ENCODE results near the gene FGF5.
A peak's percentile ranks its signal among the peaks of the same experiment; 100 is the strongest.
"Not testable (repeated sequence)": the region's sequence is repeated elsewhere in the genome, so short reads cannot be mapped to it uniquely, and the experiment has no call there.

The FGF5 gene

DNA sequence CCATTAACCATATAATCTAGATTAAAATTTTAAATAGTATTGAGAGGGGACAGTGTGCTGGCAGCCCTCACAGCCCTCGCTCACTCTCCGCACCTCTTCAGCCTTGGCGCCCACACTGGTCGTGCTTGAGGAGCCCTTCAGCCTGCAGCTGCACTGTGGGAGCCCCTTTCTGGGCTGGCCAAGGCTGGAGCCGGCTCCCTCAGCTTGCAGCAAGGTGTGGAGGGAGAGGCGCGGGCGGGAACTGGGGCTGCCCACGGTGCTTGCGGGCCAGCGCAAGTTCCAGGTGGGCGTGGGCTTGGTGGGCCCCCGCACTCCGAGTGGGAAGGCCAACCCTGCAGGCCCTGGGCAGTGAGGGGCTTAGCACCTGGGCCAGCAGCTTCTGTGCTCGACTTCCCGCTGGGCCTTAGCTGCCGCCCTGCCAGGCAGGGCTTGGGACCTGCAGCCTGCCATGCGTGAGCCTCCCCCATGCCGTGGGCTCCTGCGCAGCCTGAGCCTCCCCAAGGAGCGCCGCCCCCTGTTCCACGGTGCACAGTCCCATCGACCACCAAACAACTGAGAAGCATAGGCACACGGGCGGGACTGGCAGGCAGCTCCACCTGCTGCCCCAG, 36.3 kb downstream of the FGF5 start:
- DNase-seq, result no peak

GRCh38 chr4:80305466-80305865, 39.0 kb downstream of the FGF5 start:
- DNase-seq, result no peak

GRCh38 chr4:80306260-80306659, 39.8 kb downstream of the FGF5 start:
- no peak for DNase-seq

DNA sequence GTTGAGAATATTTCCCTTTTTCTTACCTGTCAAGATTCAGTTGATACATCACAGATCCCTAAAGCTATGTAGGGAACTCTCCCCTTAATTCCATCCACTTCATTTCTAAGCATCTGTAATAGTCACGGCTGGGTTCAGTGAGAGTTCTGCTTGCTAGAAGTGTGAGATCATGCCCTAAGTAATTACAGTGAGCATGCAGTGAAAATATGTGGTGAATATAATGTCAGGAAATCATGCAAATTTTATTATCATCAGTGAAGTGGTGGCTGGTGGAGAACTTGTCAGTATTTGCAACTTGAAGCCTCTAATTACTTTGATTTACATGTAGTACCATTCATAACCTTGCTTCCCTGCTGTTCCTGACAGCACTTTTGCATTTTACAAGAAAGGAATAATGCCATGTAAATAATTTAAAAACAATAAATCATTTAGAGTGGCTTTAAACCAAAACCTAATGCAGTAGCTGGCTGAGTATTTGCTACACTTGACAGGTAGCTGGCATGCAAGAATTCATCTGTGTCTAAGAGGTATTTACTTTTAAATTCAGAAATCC, 40.8 kb downstream of the FGF5 start:
- DNase-seq, result no peak

- DNase-seq, result no peak
Measured at GRCh38 chr4:80307774-80308465, 41.5 kb downstream of the FGF5 start.

GRCh38 chr4:80308466-80308822, 42.0 kb downstream of the FGF5 start:
- no peak for DNase-seq

DNA sequence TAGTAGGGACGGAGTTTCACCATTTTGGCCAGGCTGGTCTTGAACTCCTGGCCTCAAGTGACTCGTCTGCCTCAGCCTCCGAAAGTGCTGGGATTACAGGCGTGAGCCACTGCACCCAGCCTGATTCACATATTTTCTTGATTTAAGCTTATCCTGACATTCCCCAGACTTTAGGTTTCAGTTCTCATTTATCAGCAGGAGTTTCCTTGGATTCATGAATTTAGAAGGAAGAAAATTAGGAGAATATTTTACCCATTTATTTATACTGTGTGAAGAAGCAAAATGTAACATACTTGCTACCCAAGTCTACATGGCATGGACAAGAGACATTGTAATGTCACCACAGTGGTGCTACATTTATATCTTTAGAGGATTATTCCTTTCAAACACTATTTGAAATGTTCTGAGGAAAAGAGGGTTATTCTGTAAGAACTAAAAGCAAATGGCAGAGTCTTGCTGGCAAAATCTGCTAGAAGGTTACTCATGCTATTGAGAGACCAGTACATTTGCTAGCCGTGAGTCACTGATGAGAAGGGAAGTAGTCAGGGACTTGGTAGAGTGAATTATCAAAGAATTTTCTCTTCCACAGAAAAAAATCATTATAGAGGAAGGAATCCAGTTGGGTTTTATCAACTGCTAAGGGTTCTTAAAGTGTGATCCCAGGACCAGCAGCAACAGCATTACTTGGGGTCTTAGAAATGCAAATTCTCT, 43.0 kb downstream of the FGF5 start:
- DNase-seq, result no peak

DNA sequence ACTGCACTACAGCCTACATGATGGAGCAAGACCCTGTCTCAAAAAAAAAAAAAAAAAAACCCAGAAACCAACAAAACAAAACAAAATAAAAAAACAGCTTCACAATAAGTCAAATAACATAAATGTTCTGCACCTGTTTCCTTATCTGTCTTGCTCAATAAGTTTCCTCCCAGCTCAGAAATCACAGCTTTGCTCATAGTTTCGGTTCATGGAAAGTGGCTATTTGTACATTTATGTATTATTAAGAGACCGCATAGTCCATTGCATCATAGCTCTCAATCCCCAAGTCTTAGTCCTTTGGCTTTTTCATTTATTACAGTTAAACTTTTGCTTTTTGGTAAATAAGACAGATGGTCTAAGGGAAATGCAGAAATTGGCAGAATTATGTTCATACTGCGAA, 44.7 kb downstream of the FGF5 start:
- no peak for DNase-seq

- DNase-seq, result no peak
Measured at GRCh38 chr4:80312124-80312523, 45.7 kb downstream of the FGF5 start.

DNA sequence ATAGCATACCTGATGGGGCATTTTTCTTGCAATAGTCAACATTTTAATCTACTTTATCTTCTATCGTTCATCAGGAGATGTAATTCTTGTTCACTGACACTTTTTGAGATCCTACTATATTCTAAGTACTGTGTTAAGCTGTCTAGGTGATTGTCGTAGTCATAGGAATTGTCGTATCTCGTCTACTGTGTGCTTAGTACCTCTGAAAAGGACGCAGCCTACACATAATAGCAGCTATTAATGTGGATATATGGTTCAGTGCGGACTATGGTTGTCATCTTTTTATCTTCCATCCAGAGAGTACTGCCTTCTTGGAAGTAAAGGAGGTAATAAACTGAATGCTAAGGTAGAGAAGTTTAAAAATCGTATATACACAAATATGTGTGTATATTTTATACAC, 47.2 kb downstream of the FGF5 start:
- no peak for DNase-seq

GRCh38 chr4:80315848-80316247, 49.4 kb downstream of the FGF5 start:
- DNase-seq, result not testable (repeated sequence)

DNA sequence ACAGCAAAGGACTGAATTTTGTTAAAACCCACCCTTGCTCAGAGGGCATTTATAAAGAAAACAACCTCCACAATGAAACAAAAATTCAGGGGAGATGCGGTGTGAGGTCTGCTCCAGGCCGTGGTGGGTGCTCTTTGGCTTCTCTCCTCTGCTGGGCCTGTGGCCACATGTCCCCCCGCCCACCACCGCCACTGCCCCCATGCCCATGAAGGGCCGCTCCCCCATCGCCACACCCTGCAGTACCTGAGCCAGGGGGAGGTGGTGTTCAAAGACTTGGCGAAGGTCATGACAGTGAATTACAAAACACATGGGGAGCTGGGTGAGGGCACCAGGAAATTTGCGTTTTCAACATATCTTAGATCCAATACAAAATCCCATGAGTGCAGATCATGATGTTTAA, 54.9 kb downstream of the FGF5 start:
- DNase-seq, result no peak

DNA sequence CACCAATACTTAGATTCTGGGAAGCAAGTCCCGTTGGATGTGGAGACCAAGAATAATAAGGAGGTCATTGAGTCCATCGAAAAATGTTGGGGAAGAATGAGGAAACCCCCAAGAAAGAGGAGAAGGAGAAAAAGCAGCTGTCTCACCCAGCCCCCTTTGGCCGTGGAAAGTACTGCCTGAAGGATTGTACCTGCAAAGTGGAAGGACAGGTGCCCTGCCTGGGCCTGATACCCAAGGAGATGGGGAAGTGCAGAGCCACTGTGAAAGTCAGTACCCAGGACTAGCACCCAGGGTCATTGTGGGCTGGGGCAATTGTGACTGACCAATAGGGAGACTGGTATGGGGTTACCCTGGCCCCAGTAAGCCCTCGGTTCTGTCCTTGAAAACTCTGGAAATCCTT, 55.3 kb downstream of the FGF5 start:
- DNase-seq, result no peak

DNA sequence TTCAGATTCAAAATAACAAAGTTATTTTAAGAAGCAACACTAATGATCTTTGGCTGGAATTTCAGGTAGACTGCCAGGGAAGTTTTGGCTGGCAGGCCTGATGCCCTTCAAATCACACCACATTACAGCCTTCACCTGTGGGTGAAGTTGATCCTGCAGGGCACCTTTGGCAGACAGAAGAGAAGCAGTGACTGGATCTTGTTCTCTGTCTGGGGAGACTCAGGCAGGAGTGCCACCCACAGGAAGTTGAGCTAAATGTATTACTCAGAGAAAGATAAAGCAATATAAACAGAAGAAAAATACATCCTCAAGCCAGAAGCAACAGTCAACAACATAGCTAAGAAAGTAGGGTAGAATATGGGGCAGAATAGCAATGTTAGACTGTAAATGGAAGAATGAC, 56.3 kb downstream of the FGF5 start:
- DNase-seq, result peak in 2 of 6 experiments; percentile 0 to 2

GRCh38 chr4:80324171-80324570, 57.7 kb downstream of the FGF5 start:
- DNase-seq, result no peak

- no peak for DNase-seq
Measured at GRCh38 chr4:80331693-80332092, 65.2 kb downstream of the FGF5 start.

DNA sequence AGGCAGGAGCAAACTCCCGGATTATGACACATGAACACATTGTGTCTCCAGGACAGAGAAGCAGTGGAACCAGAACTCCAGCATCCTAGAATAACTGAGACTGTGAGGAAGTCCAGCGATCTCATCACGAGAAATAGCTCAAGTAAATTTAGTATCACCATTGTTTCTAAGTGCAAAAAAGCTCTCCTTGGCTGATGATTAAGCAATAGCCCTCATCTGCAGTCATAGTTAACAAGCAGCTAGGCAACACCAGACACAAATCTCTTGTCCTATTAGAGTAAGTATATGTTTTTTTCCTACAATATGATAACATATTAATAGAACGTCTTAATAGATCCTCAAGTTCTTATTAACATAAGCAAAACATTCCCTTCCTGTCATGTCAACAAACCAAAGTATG, 66.7 kb downstream of the FGF5 start:
- no peak for DNase-seq

- DNase-seq, result no peak
Measured at GRCh38 chr4:80334568-80334967, 68.1 kb downstream of the FGF5 start.

DNA sequence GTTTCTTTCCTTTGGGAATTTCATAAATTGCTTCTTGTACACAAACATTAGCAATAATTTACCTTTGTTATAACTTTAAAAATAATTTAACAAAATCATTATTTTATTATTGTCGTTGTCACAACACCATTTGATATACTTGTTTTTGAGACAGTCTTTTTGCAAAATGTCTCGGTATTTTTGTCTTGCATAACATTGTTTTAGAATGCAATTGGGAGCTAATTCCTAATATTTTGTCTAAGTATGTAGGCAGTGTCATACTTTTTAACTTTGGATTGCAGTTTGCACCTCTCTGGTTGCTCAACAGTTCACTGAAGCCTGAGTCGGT, 68.7 kb downstream of the FGF5 start:
- no peak for DNase-seq

DNA sequence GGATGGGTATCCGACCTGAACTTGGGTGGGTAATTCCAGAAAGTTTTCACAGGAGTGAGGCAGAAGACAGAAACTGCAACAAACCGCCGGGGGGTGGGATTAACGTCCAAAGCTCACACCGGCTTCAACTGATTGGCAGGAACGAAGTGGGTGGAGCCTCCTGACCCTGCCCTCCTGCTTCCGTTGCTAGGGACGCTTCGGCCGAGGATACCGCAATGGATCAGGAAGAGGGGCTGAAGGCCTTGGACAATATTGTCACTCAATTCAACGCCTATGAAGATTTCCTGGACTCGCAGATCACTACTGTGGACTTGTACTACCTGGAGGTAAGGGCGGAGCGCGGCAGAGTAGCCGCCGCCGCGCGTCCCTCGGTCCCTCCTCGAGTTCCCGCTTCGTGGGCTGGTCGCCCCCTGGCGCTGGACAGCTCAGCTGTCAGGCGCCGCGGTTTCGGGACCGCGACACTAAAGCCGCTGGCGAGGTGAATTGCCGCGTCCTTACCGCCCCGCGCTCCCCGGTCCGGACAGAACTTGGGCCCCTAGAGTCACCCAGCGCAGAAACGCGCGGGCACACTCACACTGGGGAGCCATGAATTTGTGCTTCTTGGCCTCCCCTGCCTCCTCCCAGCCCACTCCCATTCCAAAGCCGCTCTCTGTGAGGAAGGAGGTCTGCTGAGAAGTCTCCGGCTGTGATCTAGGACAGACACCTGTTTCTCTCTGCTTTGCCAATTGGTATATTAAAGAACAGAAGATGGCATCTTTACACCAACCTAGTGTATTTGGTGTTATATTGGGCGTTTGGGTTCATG, 69.3 kb downstream of the FGF5 start, which contains the start of gene CFAP299:
CFAP299 (plus strand) TSS at position 177 of the 805 bp plus-strand sequence.
- peak; percentile 16 to 55 (median 35) for DNase-seq

- DNase-seq, result no peak
Measured at GRCh38 chr4:80336582-80336981, 70.1 kb downstream of the FGF5 start.

DNA sequence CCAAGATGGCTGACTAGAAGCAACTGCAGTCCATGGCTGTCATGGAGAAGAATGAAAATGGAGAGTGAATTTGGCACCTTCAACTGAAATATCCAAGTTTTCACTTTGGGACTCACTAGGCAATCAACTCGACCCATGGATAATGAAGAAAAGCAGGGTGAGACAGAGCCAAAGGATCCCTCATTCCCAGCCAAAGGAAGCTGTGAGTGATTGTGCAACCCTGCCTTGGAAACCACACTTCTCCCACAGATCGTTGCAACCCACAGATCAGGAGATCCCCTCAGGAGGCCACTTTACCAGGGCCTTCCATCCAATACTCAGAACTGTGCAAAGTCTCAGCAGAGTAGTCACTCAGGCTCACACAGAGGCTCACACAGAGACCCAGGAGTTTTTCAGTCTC, 73.6 kb downstream of the FGF5 start:
- DNase-seq, result no peak
